A549 treated with DMSO at 1 μM for 4 hours (cell line): ENCODE measurements around the gene VPS13D. TPM values are rescaled to one million over a fixed set of nuclear protein-coding genes. Genes with fewer than 3 reads are reported as not detected.

Experiments
- total RNA-seq: library from RNA; stranded (reverse); fragments of 200-300 nt; extraction: Qiagen RNA extraction; gene quantifications from 5 replicates; pipeline ENCODE4 v1.2.3, GENCODE V29; 2022; ENCODE audit warnings: low read depth

The VPS13D gene, protein sequence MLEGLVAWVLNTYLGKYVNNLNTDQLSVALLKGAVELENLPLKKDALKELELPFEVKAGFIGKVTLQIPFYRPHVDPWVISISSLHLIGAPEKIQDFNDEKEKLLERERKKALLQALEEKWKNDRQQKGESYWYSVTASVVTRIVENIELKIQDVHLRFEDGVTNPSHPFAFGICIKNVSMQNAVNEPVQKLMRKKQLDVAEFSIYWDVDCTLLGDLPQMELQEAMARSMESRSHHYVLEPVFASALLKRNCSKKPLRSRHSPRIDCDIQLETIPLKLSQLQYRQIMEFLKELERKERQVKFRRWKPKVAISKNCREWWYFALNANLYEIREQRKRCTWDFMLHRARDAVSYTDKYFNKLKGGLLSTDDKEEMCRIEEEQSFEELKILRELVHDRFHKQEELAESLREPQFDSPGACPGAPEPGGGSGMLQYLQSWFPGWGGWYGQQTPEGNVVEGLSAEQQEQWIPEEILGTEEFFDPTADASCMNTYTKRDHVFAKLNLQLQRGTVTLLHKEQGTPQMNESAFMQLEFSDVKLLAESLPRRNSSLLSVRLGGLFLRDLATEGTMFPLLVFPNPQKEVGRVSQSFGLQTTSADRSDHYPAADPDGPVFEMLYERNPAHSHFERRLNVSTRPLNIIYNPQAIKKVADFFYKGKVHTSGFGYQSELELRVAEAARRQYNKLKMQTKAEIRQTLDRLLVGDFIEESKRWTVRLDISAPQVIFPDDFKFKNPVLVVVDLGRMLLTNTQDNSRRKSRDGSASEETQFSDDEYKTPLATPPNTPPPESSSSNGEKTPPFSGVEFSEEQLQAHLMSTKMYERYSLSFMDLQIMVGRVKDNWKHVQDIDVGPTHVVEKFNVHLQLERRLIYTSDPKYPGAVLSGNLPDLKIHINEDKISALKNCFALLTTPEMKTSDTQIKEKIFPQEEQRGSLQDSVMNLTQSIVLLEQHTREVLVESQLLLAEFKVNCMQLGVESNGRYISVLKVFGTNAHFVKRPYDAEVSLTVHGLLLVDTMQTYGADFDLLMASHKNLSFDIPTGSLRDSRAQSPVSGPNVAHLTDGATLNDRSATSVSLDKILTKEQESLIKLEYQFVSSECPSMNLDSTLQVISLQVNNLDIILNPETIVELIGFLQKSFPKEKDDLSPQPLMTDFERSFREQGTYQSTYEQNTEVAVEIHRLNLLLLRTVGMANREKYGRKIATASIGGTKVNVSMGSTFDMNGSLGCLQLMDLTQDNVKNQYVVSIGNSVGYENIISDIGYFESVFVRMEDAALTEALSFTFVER (N-terminal part only)
- 6.2 to 7.2 TPM (median 7.1 TPM) in 5 replicates for total RNA-seq

DNA sequence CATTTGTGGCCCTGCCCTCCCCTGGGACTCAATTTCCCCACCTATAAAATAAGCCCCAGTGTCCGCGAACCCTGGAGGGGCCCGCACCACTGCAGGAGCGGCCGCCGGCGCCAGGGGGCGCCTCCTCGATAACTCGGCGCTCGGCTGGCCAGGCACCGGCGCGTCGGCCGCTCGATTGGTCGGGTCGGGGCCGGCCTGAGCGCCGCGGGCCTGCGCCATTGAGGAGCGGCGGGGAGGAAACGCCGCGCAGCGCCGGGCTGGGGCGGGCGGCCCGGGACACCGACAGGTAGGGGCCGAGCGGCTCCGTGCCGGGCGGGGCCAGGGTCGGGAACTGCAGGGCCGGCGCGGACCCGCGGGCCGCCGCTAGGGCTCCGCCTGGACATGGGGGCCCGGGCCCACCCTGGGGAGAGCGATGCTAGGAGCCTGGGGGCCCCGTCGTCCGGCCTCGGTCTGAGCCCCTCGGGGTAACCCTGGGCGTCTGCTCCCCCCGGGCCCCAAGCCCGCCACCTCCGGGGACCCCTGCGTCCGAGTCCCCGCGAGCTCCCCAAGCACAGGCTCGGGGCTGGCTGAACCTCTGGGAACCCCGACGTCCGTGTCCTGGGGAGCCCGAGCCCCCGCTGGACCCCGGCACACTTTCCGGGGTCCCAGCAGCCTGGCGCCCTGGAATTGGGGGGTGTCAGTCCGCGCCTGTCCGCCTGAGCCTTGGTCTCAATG, at the start of gene VPS13D:
VPS13D (plus strand) TSS at position 196 of the 714 bp plus-strand sequence. CDS start 4,237 bp downstream, outside the sequence.

Other genes starting within 250 kb of the VPS13D start
- gene MFN2, start 249.6 kb upstream of the VPS13D start, total RNA-seq = 34.1 to 39.6 TPM (median 35.5 TPM) in 5 replicates
- gene MIIP, start 210.5 kb upstream of the VPS13D start, total RNA-seq = 12.2 to 16.4 TPM (median 13.6 TPM) in 5 replicates
- 0.06 to 0.19 TPM (median 0.08 TPM) in 5 replicates for gene TNFRSF8, start 166.7 kb upstream of the VPS13D start, total RNA-seq
- gene TNFRSF1B, start 63.0 kb upstream of the VPS13D start, total RNA-seq = 0.28 to 0.62 TPM (median 0.33 TPM) in 5 replicates